ENCODE data around the gene ANO10.
"Not testable (repeated sequence)": the region's sequence is repeated elsewhere in the genome, so short reads cannot be mapped to it uniquely, and the experiment has no call there.

Gene ANO10

GRCh38 chr3:43372007-43372740 lies 249.6 kb downstream of the ANO10 start:
- no peak for DNase-seq (ENCODE audit: low spot score)

- DNase-seq (ENCODE audit: low spot score): no peak
Observed at GRCh38 chr3:43371494-43371893, 250.3 kb downstream of the ANO10 start.

- DNase-seq (ENCODE audit: low spot score): no peak
Observed at GRCh38 chr3:43370293-43370980, 251.4 kb downstream of the ANO10 start.

GRCh38 chr3:43369404-43370292 lies 252.2 kb downstream of the ANO10 start:
- DNase-seq (ENCODE audit: low spot score): no peak

GRCh38 chr3:43366885-43367284 lies 254.9 kb downstream of the ANO10 start:
- no peak for DNase-seq (ENCODE audit: low spot score)

- no peak for DNase-seq (ENCODE audit: low spot score)
Observed at GRCh38 chr3:43366481-43366880, 255.3 kb downstream of the ANO10 start.

- DNase-seq (ENCODE audit: low spot score): no peak
Observed at GRCh38 chr3:43365601-43366305, 256.1 kb downstream of the ANO10 start.

GRCh38 chr3:43364926-43365325 lies 256.9 kb downstream of the ANO10 start:
- no peak for DNase-seq (ENCODE audit: low spot score)

GRCh38 chr3:43364494-43364893 lies 257.3 kb downstream of the ANO10 start:
- no peak for DNase-seq (ENCODE audit: low spot score)

- no peak for DNase-seq (ENCODE audit: low spot score)
Observed at GRCh38 chr3:43363621-43364266, 258.1 kb downstream of the ANO10 start.

GRCh38 chr3:43362961-43363360 lies 258.9 kb downstream of the ANO10 start:
- DNase-seq (ENCODE audit: low spot score): no peak

- no peak for DNase-seq (ENCODE audit: low spot score)
Observed at GRCh38 chr3:43362183-43362582, 259.6 kb downstream of the ANO10 start.

GRCh38 chr3:43361077-43361476 lies 260.7 kb downstream of the ANO10 start:
- no peak for DNase-seq (ENCODE audit: low spot score)

- not testable (repeated sequence) for DNase-seq (ENCODE audit: low spot score)
Observed at GRCh38 chr3:43356033-43356432, 265.8 kb downstream of the ANO10 start.

- DNase-seq (ENCODE audit: low spot score): no peak
Observed at GRCh38 chr3:43353923-43354670, 267.7 kb downstream of the ANO10 start.

GRCh38 chr3:43353393-43353792 lies 268.4 kb downstream of the ANO10 start:
- DNase-seq (ENCODE audit: low spot score): no peak

- DNase-seq (ENCODE audit: low spot score): no peak
Observed at GRCh38 chr3:43349716-43350115, 272.1 kb downstream of the ANO10 start.

- no peak for DNase-seq (ENCODE audit: low spot score)
Observed at GRCh38 chr3:43348852-43349574, 272.8 kb downstream of the ANO10 start.

- no peak for DNase-seq (ENCODE audit: low spot score)
Observed at GRCh38 chr3:43348350-43348749, 273.5 kb downstream of the ANO10 start.

- DNase-seq (ENCODE audit: low spot score): no peak
Observed at GRCh38 chr3:43347774-43348173, 274.0 kb downstream of the ANO10 start.

All from globus pallidus (tissue), 1 donor.